Body of pancreas (tissue), 4 donors: ENCODE data around the gene TENM4. TPM values are rescaled to one million over a fixed set of nuclear protein-coding genes. Genes with fewer than 3 reads are reported as not detected.

Experiments
- ATAC-seq: fragments of 150-250 bp; one replicate; pipeline ENCODE4 v1.9.1; 2016
- DNase-seq, 4 donors: peaks; one replicate each; pipeline ENCODE4 v3.0.0-alpha.2; 2019
- H3K27ac ChIP-seq, 4 donors: fragments of 200-600 bp; sonication (generic); 1 replicate in 3 of 4; 2 replicates in 1 of 4; pipeline versions ENCODE4 v1.5.1 to v1.6.1; 2016 to 2019; ENCODE audit warnings: mild to moderate bottlenecking in 1 of 4, mixed read lengths in 1 of 4, moderate library complexity in 1 of 4
- H3K27me3 ChIP-seq, 2 donors: fragments of 200-600 bp; sonication (generic); one replicate each; pipeline ENCODE4 v1.6.0; 2016; ENCODE audit warnings: mild to moderate bottlenecking in 1 of 2
- H3K36me3 ChIP-seq, 2 donors: fragments of 200-600 bp; sonication (generic); replicated peaks in 1 of 2; 2 replicates each; pipeline ENCODE4 v1.5.1; 2016; ENCODE audit warnings: low read depth in 2 of 2; ENCODE audit not compliant: insufficient read depth in 1 of 2
- H3K4me1 ChIP-seq: fragments of 200-600 bp; sonication (generic); one replicate; pipeline ENCODE4 v1.6.0; 2016
- H3K4me3 ChIP-seq, 2 donors: fragments of 200-600 bp; sonication (generic); 1 replicate in 1 of 2; 2 replicates in 1 of 2; pipeline ENCODE4 v1.5.1; 2016 to 2019
- H3K9me3 ChIP-seq, 3 donors: fragments of 200-600 bp; sonication (generic); 1 replicate in 2 of 3; 2 replicates in 1 of 3; pipeline ENCODE4 v1.5.1; 2016
- CTCF ChIP-seq, 7 experiments: fragments of 450-650 bp in 4 of 7; fragments of 200-600 bp in 3 of 7; sonication (generic) in 3 of 7; IDR thresholded peaks; one replicate each; pipeline ENCODE4 v1.5.1; 2016 to 2019; ENCODE audit warnings: antibody characterized with exemption in 7 of 7
- POLR2A ChIP-seq, 3 donors: fragments of 450-650 bp; IDR thresholded peaks; one replicate each; pipeline ENCODE4 v1.6.1; 2016; ENCODE audit warnings: antibody characterized with exemption in 3 of 3, mild to moderate bottlenecking in 2 of 3
- WGBS, 2 donors: methylation state at CpG; one replicate each; pipeline ENCODE4 v1.1.5; 2017; 5-methylcytosine and 5-hydroxymethylcytosine counted together
- intact Hi-C: fragments of 100-400 bp; cut with DNase I; formaldehyde crosslinking; loops from one replicate; pipeline ENCODE4 v1.15.1; 2023
- total RNA-seq, 2 donors: library from RNA; depleted of rRNA; stranded (reverse); fragments of >200 nt; gene quantifications; one replicate each; pipeline ENCODE4 v1.1.0, GENCODE V29; 2016

The TENM4 gene
- total RNA-seq, 2 donors from 2014 or later = 0.78 to 6.6 TPM

- H3K36me3 ChIP-seq = no peaks in the 10 kb centered on the region
- no peaks in the 10 kb centered on the region for H3K9me3 ChIP-seq
- no peaks in the 10 kb centered on the region for H3K27me3 ChIP-seq
- no peak overlapping the region for H3K4me3 ChIP-seq
- WGBS, 2 donors = 44 to 45% methylated on average over 5 of the region's 5 CpGs
- ATAC-seq (no peak), DNase-seq (no peak)
- intact Hi-C loops = no loop called here
- no peaks in the 10 kb centered on the region for H3K4me1 ChIP-seq
- TF ChIP-seq POLR2A (IDR thresholded peaks at IDR 0.05) = no peak
- no peak overlapping the region for H3K27ac ChIP-seq
Measured at GRCh38 chr11:78783846-78784245, 657.0 kb downstream of the TENM4 start.

GRCh38 chr11:78783301-78783700, 657.5 kb downstream of the TENM4 start:
- no peaks in the 10 kb centered on the region for H3K27me3 ChIP-seq
- DNase-seq = no peak
- no peak overlapping the region for H3K27ac ChIP-seq
- no peaks in the 10 kb centered on the region for H3K4me1 ChIP-seq
- no peaks in the 10 kb centered on the region for H3K9me3 ChIP-seq
- ATAC-seq = no peak
- WGBS, 2 donors = 83 to 100% methylated on average over 1 of the region's 1 CpG
- intact Hi-C loops = no loop called here
- TF ChIP-seq CTCF (IDR thresholded peaks at IDR 0.05) = no peak
- TF ChIP-seq POLR2A (IDR thresholded peaks at IDR 0.05) = no peak
- H3K4me3 ChIP-seq = no peak overlapping the region
- H3K36me3 ChIP-seq = no peaks in the 10 kb centered on the region

- ATAC-seq (no peak), DNase-seq (no peak)
- H3K27ac ChIP-seq = no peak overlapping the region
- intact Hi-C loops = no loop called here
- H3K27me3 ChIP-seq = no peaks in the 10 kb centered on the region
- H3K9me3 ChIP-seq = no peaks in the 10 kb centered on the region
- no peaks in the 10 kb centered on the region for H3K36me3 ChIP-seq
- TF ChIP-seq CTCF (IDR thresholded peaks at IDR 0.05) = no peak
- TF ChIP-seq POLR2A (IDR thresholded peaks at IDR 0.05) = no peak
- H3K4me3 ChIP-seq = no peak overlapping the region
- WGBS, 2 donors = 90 to 94% methylated on average over 2 of the region's 2 CpGs
- H3K4me1 ChIP-seq = no peaks in the 10 kb centered on the region
Measured at GRCh38 chr11:78782725-78783124, 658.1 kb downstream of the TENM4 start.

GRCh38 chr11:78780889-78781288, 659.9 kb downstream of the TENM4 start:
- Histone ChIP-seq H3K36me3 (no peaks in the 10 kb centered on the region), H3K4me1 (no peaks in the 10 kb centered on the region), H3K27me3 (no peaks in the 10 kb centered on the region), H3K4me3 (no peak overlapping the region), H3K9me3 (no peaks in the 10 kb centered on the region), H3K27ac (no peak overlapping the region)
- ATAC-seq = no peak
- TF ChIP-seq CTCF (IDR thresholded peaks at IDR 0.05) (no peak), POLR2A (IDR thresholded peaks at IDR 0.05) (no peak)
- intact Hi-C loops = no loop called here
- 82 to 83% methylated on average over 3 of the region's 3 CpGs for WGBS, 2 donors
- no peak for DNase-seq

GRCh38 chr11:78773492-78773891, 667.3 kb downstream of the TENM4 start:
- Histone ChIP-seq H3K27me3 (no peaks in the 10 kb centered on the region), H3K4me1 (no peaks in the 10 kb centered on the region), H3K36me3 (no peaks in the 10 kb centered on the region), H3K4me3 (no peak overlapping the region), H3K9me3 (no peaks in the 10 kb centered on the region), H3K27ac (no peak overlapping the region)
- no peak for ATAC-seq
- 64 to 77% methylated on average over 2 of the region's 2 CpGs for WGBS, 2 donors
- intact Hi-C loops = no loop called here
- DNase-seq = no peak
- no peak for TF ChIP-seq POLR2A (IDR thresholded peaks at IDR 0.05)
- TF ChIP-seq CTCF (IDR thresholded peaks at IDR 0.05) = no peak
